ENCODE data around the gene SUGP2. TPM values are rescaled to one million over a fixed set of nuclear protein-coding genes. Genes with fewer than 3 reads are reported as not detected.

Gene SUGP2
- total and polyA plus RNA-seq, 2 of the 13 experiments (the other 11 are each of a cell fraction or from before 2014, with no cell fraction given): 40.6 to 57.7 TPM

DNA sequence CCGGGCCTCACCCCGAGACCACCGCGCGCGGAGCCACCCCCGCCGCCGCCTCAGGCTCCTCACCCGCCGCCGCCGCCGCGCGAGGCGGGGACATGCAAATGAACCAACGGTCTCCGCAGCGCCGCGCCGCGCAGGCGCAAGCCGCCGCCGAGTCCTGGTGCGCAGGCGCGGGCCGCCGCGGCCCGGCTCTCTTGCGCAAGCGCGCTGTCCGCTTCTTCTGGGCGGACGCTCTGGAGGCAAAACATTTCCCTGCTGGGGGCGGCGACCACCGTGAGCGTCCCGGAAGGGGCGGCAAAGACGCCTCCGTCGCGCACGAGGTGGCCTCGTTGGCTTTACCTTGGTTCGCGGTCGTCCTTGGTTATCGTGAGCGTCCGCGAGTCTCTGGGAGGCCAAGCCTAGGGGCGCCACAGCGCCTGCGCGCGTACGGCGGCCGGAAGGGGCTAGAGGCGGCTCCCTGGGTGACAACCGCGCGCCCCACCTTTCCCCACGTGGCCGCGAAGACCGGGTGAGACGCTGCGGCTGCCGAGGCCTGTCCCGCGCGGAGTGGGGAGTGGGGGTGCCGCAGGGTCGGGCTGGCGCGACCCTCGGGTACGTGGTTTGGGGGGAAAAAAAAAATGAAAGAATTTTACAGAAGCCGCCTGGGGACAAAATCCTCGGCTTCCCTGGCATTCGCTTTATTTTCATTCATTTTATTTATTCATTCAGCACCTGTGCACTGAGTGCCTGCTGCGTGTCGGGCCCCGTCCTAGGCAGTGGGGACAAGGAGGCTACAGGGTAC lies at the start of gene SUGP2, which contains the start of gene ARMC6 (continued):
- TF ChIP-seq, protein P1, sequence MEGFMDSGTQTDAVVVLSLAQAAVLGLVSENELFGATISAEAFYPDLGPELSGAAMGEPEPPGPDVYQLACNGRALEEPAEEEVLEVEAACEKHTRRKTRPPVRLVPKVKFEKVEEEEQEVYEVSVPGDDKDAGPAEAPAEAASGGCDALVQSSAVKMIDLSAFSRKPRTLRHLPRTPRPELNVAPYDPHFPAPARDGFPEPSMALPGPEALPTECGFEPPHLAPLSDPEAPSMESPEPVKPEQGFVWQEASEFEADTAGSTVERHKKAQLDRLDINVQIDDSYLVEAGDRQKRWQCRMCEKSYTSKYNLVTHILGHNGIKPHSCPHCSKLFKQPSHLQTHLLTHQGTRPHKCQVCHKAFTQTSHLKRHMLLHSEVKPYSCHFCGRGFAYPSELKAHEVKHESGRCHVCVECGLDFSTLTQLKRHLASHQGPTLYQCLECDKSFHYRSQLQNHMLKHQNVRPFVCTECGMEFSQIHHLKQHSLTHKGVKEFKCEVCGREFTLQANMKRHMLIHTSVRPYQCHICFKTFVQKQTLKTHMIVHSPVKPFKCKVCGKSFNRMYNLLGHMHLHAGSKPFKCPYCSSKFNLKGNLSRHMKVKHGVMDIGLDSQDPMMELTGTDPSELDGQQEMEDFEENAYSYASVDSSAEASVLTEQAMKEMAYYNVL (CRISPR knock-in tag; IDR thresholded peaks at IDR 0.05; ENCODE audit: borderline replicate concordance): no peak; the same call in 1 of the 2 replicates
- TF ChIP-seq, protein P2, sequence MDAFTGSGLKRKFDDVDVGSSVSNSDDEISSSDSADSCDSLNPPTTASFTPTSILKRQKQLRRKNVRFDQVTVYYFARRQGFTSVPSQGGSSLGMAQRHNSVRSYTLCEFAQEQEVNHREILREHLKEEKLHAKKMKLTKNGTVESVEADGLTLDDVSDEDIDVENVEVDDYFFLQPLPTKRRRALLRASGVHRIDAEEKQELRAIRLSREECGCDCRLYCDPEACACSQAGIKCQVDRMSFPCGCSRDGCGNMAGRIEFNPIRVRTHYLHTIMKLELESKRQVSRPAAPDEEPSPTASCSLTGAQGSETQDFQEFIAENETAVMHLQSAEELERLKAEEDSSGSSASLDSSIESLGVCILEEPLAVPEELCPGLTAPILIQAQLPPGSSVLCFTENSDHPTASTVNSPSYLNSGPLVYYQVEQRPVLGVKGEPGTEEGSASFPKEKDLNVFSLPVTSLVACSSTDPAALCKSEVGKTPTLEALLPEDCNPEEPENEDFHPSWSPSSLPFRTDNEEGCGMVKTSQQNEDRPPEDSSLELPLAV (CRISPR knock-in tag; conservative IDR thresholded peaks at IDR 0.05; ENCODE audit: low read depth): peak; percentile 92
- TF ChIP-seq, protein P3, sequence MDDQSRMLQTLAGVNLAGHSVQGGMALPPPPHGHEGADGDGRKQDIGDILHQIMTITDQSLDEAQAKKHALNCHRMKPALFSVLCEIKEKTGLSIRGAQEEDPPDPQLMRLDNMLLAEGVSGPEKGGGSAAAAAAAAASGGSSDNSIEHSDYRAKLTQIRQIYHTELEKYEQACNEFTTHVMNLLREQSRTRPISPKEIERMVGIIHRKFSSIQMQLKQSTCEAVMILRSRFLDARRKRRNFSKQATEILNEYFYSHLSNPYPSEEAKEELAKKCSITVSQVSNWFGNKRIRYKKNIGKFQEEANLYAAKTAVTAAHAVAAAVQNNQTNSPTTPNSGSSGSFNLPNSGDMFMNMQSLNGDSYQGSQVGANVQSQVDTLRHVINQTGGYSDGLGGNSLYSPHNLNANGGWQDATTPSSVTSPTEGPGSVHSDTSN (CRISPR knock-in tag; IDR thresholded peaks at IDR 0.05; ENCODE audit: borderline replicate concordance): 0 out of 2 replicates have a peak, but pooled peaks have one; percentile 41
- TF ChIP-seq SNAI1 (CRISPR knock-in tag; IDR thresholded peaks at IDR 0.05; ENCODE audit: borderline replicate concordance): no peak
- TF ChIP-seq, protein P4, sequence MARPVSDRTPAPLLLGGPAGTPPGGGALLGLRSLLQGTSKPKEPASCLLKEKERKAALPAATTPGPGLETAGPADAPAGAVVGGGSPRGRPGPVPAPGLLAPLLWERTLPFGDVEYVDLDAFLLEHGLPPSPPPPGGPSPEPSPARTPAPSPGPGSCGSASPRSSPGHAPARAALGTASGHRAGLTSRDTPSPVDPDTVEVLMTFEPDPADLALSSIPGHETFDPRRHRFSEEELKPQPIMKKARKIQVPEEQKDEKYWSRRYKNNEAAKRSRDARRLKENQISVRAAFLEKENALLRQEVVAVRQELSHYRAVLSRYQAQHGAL (CRISPR knock-in tag; IDR thresholded peaks at IDR 0.05; ENCODE audit: not compliant biosample characterization): peak; percentile 60
- TF ChIP-seq, protein P5, sequence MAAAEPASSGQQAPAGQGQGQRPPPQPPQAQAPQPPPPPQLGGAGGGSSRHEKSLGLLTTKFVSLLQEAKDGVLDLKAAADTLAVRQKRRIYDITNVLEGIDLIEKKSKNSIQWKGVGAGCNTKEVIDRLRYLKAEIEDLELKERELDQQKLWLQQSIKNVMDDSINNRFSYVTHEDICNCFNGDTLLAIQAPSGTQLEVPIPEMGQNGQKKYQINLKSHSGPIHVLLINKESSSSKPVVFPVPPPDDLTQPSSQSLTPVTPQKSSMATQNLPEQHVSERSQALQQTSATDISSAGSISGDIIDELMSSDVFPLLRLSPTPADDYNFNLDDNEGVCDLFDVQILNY (CRISPR knock-in tag; conservative IDR thresholded peaks at IDR 0.05): no peak; the same call in 1 of the 2 replicates
- TF ChIP-seq PHF5A (CRISPR knock-in tag; IDR thresholded peaks at IDR 0.05; ENCODE audit: low read depth, unreplicated experiment): peak; percentile 34
- peak; percentile 90 for TF ChIP-seq SRY (CRISPR knock-in tag; IDR thresholded peaks at IDR 0.05)
- TF ChIP-seq, protein P6, sequence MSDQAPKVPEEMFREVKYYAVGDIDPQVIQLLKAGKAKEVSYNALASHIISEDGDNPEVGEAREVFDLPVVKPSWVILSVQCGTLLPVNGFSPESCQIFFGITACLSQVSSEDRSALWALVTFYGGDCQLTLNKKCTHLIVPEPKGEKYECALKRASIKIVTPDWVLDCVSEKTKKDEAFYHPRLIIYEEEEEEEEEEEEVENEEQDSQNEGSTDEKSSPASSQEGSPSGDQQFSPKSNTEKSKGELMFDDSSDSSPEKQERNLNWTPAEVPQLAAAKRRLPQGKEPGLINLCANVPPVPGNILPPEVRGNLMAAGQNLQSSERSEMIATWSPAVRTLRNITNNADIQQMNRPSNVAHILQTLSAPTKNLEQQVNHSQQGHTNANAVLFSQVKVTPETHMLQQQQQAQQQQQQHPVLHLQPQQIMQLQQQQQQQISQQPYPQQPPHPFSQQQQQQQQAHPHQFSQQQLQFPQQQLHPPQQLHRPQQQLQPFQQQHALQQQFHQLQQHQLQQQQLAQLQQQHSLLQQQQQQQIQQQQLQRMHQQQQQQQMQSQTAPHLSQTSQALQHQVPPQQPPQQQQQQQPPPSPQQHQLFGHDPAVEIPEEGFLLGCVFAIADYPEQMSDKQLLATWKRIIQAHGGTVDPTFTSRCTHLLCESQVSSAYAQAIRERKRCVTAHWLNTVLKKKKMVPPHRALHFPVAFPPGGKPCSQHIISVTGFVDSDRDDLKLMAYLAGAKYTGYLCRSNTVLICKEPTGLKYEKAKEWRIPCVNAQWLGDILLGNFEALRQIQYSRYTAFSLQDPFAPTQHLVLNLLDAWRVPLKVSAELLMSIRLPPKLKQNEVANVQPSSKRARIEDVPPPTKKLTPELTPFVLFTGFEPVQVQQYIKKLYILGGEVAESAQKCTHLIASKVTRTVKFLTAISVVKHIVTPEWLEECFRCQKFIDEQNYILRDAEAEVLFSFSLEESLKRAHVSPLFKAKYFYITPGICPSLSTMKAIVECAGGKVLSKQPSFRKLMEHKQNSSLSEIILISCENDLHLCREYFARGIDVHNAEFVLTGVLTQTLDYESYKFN (CRISPR knock-in tag; conservative IDR thresholded peaks at IDR 0.05): peak; percentile 37; the same call in 1 of the 2 replicates
- no peak; the same call in none of the 2 replicates for TF ChIP-seq SALL2 (CRISPR knock-in tag; IDR thresholded peaks at IDR 0.05)
- TF ChIP-seq, protein P7, sequence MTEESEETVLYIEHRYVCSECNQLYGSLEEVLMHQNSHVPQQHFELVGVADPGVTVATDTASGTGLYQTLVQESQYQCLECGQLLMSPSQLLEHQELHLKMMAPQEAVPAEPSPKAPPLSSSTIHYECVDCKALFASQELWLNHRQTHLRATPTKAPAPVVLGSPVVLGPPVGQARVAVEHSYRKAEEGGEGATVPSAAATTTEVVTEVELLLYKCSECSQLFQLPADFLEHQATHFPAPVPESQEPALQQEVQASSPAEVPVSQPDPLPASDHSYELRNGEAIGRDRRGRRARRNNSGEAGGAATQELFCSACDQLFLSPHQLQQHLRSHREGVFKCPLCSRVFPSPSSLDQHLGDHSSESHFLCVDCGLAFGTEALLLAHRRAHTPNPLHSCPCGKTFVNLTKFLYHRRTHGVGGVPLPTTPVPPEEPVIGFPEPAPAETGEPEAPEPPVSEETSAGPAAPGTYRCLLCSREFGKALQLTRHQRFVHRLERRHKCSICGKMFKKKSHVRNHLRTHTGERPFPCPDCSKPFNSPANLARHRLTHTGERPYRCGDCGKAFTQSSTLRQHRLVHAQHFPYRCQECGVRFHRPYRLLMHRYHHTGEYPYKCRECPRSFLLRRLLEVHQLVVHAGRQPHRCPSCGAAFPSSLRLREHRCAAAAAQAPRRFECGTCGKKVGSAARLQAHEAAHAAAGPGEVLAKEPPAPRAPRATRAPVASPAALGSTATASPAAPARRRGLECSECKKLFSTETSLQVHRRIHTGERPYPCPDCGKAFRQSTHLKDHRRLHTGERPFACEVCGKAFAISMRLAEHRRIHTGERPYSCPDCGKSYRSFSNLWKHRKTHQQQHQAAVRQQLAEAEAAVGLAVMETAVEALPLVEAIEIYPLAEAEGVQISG (CRISPR knock-in tag; IDR thresholded peaks at IDR 0.05): peak; percentile 73
- TF ChIP-seq TSC22D2 (CRISPR knock-in tag; IDR thresholded peaks at IDR 0.05; ENCODE audit: borderline replicate concordance): no peak; the same call in 1 of the 2 replicates
- peak; percentile 71; the same call in 1 of the 2 replicates for TF ChIP-seq MBNL3 (CRISPR knock-in tag; conservative IDR thresholded peaks at IDR 0.05)
